Measurements from ENCODE around the gene DAAM2.

Gene DAAM2

GRCh38 chr6:39929733-39930461 lies 137.7 kb downstream of the DAAM2 start:
- H3K4me3 ChIP-seq (replicated peaks; ENCODE audit: low read depth, low read length) = no peak overlapping the region
- no peak for TF ChIP-seq CTCF (IDR thresholded peaks at IDR 0.05; ENCODE audit: low read depth, low read length, missing control alignments)
- DNase-seq (ENCODE audit: extremely low read depth, low read depth) = no peak

GRCh38 chr6:39930540-39930939 lies 138.4 kb downstream of the DAAM2 start:
- no peak for DNase-seq (ENCODE audit: extremely low read depth, low read depth)
- TF ChIP-seq CTCF (IDR thresholded peaks at IDR 0.05; ENCODE audit: low read depth, low read length, missing control alignments) = no peak
- H3K4me3 ChIP-seq (replicated peaks; ENCODE audit: low read depth, low read length) = no peak overlapping the region

GRCh38 chr6:39931607-39932006 lies 139.4 kb downstream of the DAAM2 start:
- TF ChIP-seq CTCF (IDR thresholded peaks at IDR 0.05; ENCODE audit: low read depth, low read length, missing control alignments) = no peak
- DNase-seq (ENCODE audit: extremely low read depth, low read depth) = no peak
- H3K4me3 ChIP-seq (replicated peaks; ENCODE audit: low read depth, low read length) = no peak overlapping the region

GRCh38 chr6:39932386-39932910 lies 140.3 kb downstream of the DAAM2 start:
- TF ChIP-seq CTCF (IDR thresholded peaks at IDR 0.05; ENCODE audit: low read depth, low read length, missing control alignments) = no peak
- H3K4me3 ChIP-seq (replicated peaks; ENCODE audit: low read depth, low read length) = no peak overlapping the region
- DNase-seq (ENCODE audit: extremely low read depth, low read depth) = no peak

- TF ChIP-seq CTCF (IDR thresholded peaks at IDR 0.05; ENCODE audit: low read depth, low read length, missing control alignments) = no peak
- no peak for DNase-seq (ENCODE audit: extremely low read depth, low read depth)
- H3K4me3 ChIP-seq (replicated peaks; ENCODE audit: low read depth, low read length) = peak overlapping the region; percentile 70
These were observed 141.5 kb downstream of the DAAM2 start for GRCh38 chr6:39933669-39934130.

- peak within 1 kb of the TSS; percentile 70 for H3K4me3 ChIP-seq (replicated peaks; ENCODE audit: low read depth, low read length)
- no peak for TF ChIP-seq CTCF (IDR thresholded peaks at IDR 0.05; ENCODE audit: low read depth, low read length, missing control alignments)
- DNase-seq (ENCODE audit: extremely low read depth, low read depth) = no peak
These were observed 142.1 kb downstream of the DAAM2 start, which contains the start of gene MOCS1 for GRCh38 chr6:39934131-39934757. TSS of gene MOCS1 (minus strand) at chr6:39934462. CDS start at chr6:39934417, 45 bp downstream.

Measured in HFF-Myc (cell line).